ENCODE data around the gene CAMTA2.

Gene CAMTA2

DNA sequence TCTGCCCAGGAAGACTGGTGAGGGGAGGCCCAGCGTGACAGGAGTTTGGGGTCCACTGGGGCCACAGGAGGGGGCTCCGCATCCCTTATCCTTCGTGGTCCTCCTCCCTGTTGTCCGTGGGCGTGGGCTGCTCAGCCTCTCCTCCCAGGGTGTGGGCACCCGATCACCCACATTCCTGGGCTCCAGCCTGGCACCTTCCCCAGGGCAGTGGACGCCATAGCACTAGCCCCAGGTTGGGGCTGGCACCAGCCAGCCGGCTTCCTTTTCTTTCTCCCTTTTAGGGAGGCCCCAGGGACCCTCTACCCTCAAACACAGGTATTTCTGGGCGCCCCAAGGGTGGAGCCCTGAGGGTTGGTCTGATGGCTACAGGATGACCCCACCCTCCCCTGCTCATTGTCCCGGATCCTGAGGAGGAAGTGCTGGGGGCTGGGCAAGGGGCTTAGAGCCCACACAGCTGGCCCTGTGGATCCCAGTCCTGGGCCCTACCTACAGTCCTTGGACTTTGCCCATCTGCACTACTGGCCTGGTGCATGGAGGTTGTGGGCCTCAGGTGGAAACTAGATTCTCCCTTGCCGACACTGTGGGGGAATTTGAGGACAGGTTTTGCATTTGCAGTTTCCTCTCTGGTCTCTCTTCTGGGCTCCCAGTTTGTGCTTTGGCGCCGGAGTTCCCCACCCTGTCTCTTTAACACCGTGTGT, 11.4 kb upstream of the CAMTA2 start:
- DNase-seq: peak; percentile 56

DNA sequence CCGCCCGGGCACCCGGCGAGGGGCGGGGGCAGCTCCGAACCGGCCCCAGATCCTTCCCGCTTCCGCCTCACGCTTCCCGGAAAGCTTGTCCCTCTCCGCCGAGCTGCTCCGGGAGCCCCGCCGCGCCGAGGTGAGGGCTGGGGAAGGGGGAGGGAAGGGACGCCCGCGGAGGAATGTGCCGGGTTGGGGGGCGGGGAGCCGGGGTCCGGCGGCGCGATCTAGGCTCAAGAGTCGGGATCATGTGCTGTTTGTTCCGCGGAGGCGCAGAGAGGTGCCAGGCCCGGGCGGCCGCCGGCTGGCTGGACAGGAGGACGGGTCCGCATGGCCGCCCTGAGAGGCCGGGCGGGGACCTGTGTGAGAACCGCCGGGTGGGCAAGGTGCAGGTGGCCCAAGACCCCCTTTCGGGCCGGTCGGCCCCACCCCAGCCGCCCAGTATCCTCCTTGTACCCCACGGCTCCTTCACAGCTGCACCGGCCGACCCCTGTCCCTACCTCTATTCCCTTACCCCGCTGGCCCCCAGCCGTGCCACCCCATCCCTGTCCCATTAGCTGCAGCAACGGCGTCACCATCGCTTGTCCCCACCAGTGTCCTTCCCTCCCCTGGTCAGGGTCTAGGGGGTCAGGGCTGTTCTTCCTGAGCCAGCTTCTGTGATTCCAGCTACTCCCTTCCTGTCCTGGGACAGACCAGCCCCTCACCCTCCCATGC, 10.7 kb upstream of the CAMTA2 start:
- peak; percentile 81 for DNase-seq

DNA sequence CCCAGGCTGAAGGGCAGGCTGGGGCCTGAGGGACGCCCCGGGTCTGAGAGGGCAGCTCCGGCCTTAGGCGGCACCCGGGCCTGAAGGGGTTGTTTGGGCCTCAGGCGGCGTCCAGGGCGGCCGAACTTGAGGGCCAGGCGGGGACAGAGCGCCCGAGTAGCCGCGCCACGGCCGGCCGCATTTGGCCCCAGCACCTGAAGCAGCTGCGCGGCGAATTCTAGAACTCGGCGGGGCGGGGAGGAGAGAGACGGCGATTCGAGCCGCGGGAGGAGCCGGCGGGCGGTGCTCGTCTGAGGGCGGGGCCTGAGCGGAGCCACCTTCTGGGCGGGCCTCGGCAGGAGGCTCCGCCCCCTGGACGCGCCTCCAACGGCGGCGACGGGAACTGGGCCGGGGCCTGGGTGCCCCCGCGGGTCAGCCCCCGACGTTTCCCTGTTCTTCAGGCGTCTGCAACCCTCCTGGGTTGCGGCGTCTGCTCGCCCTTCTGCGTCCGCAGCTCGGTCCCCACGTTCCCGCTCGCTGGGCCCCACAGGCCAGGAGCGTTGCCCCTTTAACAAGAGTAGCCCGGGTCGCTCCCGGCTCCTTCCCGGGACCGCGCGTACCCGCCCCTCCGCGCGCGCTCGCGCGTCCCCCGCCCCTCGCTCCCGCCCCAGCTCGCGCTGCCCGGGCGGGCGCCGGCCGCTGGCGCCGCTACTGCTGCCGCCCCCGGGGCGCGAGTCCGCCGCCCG, 10.0 kb upstream of the CAMTA2 start, which contains the start of the genes INCA1 and KIF1C:
INCA1 (minus strand) TSS at position 221 of the 725 bp plus-strand sequence. CDS start 3,085 bp downstream, outside the sequence.
KIF1C (plus strand) TSS at position 649 of the 725 bp plus-strand sequence. CDS start 2,297 bp downstream, outside the sequence.
- peak; percentile 97 for DNase-seq

DNA sequence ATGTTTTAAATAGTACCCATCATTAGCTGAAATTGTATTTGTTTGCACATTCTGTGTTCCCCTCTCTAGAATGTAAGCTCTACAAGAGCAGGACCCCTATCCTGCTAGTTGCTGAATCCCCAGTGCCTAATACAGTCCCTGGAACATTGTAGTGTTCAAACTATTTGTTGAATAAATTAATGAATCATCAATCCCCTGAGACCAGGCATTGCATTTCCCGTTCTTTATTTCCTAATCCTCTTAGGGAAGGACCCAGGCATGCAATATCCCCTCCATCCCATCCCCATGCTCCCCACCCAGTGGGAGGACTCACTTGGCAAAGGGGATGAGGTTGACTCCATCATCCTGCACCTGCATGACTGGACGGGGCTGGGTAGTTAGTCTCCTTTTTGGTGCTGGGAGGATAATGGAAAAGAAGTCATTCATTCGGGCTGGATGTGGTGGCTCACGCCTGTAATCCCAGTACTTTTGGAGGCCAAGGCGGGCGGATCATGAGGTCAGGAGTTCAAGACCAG, 6.7 kb upstream of the CAMTA2 start:
- DNase-seq: peak; percentile 34

DNA sequence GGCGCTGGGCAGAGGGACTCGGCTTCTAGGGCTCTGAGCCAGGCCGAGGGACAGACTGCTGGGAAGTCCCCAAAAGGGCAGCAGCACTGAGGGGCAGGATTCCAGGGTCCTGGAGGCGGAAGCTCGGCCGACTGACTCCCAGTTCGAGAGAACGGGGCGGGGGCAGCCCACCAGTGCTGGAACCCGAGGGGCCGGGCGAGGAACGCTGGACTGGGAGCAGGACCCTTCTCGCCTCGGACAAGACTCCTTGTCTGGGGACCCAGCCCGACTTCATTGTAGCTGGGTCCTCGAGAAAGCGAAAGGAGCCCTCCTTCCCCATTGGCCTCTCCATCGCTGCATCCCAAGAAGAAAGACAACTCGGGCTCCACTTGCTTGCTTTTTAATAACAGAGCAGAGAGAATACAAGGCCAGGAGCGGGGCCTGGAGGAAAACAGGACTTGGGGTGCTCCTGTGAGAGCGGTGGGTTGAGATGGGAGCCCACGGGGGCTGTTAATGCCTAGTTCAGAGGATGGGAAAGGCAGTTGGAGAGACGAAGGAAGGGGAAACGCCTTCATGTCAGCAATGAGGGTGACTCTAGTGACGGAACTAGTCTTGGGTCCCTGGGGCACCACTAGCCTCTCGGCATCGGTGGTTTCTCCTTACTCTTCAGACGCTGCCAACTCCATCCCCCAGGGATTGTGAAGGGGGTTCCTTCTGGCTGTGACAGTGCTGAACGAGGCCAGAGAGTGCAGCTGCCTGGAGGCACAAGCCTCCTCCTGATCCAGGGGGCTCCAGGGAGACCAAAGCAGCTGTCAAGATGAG, 492 bp upstream of the CAMTA2 start:
- no peak for DNase-seq

DNA sequence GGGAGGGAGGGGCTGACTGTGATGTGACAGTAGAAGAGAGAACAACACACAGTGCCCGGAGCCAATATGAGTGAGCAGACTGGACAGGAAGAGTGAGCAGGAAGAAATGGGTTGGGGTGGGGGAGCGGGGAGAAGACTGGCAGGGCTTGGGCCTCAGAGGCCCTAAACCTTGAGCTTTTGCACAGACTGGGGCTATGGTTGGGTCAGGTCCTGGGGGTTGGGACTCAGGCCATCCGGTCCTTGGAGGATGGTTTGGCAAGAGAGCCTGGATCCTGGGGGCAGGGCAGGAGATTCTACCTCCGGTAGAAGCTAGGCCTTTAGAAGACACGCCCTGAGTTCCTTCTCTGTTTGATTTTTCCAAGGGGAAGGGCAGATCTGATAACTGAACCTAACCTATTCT, 1.1 kb downstream of the CAMTA2 start:
- no peak for DNase-seq

DNA sequence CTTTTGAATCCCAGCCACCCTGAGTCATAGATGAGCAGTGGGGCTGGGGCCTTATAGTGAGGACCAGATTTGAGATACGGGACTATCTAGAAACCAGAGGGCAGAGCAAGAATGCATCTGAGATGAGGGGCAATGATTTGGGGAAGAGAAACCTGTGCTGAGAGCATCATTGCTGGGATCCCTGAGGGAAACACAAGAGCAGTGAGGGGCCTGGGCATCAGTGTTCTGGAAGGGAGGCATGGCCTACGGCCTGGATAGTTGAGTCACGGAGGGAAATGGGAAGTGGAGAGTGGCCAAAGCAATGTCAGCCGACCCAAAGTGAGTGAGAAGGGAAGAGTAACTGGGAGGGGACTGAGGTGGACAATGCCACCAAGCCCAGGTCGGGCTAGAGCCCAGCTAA, 5.2 kb downstream of the CAMTA2 start:
- DNase-seq: peak; percentile 32

DNA sequence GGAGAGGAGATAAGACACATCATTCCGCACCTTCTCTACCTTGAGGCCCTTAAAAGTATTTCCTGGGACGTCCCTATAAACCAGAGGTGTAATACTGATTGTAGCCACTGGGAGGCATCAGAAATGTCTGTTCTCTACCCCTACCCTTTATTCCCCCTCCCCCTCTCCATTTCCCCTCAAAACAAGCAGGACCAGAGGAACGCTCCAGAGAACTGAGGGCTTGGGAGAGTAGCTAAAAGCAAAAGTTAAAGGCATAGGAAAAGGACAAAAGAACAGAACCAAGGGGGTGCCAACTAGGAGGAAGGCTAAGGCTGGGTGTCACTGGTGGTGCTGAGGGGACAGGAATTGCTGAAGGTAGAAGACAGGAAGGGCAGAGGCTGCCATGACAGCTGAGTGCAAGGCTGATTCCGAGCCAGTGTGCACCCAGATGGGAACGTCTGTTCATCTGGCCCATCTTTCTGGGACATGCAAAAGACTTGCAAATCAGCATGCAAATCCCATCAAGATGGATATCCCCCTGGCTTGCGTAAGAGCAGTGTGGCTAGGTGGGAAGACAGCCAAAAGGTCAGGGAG, 6.7 kb downstream of the CAMTA2 start:
- DNase-seq: peak; percentile 80

DNA sequence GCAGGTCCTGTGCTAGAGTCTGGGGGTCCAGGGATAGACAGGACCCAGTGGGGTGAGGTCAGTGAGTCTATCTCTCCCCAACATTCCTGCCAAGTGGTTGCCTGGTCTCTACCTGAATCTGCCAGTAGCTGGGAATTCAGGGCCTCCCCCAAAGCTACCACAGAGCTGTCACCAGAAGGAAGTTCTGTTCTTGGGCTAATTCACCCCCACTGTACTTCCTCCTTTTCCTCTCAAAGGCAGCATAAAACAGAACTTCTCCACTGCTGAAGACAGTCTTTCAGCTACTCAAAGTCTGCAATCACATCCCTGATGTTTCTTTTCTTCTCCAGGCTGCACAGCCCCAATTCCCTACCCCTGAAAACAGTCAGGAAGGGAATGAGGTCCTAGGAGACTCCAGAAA, 8.7 kb downstream of the CAMTA2 start:
- no peak for DNase-seq

DNA sequence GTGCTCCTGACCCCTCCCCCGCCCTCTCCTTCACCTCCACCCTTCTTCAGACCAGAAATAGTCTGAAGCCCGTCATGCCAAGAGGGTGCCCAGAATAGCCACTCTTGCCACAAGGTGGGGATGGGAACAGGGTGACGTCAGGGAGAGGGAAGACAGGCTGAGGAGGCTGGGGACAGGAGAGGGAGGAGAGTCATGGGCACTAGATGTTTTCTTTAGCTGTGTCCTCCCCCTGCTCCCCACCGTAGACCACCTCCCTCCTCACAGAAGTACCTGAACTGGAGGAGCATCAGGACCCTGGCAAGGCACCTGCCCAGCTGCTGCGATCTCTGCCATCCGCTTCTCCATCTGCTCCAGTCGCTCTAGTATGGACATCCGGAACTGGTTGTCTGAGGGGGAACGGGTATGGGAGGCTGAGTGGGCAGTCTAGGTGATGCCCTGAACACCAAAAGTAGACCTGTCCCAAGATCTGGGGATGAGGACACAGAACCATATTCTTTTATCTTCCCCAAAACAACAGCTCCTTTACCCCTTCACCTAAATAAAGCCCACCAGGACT, 13.3 kb downstream of the CAMTA2 start:
- no peak for DNase-seq

DNA sequence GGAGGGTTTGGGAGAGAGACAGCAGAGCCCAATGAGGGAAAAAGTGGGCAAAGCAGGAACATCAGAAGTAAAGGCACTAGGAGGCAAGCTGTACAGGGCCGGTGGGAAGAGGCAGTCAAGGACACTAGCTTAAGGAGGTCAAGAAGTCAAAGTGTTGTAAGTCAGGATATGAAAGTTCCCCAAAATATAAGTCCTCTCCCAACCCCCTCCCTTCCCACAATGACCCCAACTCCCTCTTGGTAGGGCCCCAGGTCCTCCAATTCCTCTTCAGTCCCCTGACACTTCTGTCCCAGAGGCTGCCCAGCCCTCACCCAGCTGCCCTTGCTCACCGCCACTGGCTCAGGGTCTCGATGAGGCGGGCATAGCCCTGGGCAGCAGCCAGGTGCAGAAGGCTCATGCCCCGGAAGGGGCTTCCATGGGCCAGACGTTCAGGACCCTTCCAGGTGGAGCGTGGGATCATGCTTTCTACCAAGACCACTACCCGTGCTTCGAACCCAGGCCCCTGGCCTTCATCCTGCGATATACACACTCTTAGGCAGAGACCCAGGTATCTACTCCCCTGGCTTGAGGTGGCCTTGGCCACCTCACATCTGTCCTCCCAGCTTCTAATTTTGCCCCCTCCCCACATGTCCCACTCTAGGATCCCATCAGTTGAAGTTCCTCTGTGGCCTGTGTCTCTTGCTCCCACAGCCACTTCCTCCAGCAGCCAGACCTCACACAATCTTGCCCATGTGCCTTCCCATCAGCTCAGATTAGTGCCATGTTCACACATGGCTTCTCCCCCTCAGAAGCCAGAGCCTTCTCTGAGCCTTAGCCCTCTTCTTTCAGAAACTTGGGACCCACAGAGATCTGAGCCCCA, 14.0 kb downstream of the CAMTA2 start:
- DNase-seq: no peak

DNA sequence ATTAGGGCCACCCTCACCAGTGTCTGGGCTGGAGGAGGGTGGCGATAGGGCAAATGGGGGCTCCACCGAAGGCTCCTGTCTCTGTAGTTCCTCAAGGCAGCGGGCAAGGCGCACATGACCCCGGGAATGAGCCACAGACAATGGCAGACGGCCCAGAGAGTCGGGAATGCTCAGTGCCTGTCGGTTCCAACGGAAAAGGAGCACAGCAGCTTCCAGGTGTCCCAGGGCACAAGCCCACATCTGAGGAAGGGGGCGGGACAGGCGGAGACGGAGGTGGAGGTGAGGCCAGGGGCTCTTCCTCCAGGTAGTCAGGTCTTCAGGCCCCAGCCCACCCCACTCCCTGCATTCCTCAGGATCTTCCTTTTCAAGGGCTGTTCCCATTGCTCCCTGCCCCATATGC, 14.7 kb downstream of the CAMTA2 start:
- DNase-seq: no peak

DNA sequence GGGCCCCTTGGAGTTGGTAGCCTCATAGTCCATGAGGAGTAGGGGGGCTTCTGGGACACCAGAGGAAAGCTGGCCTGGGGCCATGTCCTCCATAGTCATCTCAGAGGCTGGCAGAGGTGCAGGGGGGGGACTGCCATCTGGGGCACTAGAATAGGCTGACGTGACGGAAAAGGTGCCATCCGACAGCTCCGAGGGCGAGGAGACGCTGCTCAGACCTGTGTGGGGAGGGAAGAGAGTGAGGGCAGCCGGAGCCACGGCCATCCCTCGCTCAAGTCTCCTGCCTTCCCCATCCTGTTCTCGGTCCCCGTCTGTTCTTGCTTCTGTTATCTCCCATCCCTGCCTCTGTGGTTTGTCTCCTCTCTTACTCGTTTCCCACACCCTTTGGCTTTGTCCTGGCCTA, 15.2 kb downstream of the CAMTA2 start:
- no peak for DNase-seq

DNA sequence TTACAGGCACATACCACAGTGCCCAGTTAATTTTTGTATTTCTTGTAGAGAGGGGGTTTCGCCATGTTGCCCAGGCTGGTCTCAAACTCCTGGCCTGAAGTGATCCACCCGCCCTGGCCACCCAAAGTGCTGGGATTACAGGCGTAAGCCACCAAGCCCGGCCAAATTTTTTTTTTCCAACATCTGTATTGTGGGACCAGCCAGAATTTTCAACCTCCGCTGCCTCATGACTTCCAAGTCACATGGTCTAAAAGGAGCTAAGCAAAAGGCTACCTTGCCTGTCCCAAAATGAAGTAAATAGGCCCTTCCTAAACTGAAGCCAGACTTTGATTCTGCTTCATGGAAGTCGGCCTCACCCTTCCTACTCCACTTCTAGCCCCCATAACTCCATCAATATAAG, 15.6 kb downstream of the CAMTA2 start:
- no peak for DNase-seq

DNA sequence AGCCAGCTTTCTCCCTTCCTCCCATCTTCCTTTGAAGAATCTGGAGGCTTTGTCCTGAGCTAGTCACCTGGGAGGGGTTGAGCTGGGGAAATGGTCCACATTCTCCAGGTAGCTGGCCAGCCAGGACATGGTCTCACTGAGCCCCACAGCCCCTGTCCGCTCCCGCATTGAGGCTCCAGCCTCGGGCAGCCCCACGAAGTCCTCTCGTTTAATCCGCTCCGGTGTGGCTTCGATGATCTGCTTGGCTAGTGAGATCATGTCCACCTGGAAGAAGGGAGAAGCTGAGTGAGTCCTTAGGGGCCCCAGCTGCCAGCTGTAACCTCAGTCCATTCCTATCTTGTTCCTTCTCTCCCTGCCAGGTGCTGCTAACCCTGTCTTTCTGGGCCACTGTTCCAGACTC, 17.2 kb downstream of the CAMTA2 start:
- no peak for DNase-seq

DNA sequence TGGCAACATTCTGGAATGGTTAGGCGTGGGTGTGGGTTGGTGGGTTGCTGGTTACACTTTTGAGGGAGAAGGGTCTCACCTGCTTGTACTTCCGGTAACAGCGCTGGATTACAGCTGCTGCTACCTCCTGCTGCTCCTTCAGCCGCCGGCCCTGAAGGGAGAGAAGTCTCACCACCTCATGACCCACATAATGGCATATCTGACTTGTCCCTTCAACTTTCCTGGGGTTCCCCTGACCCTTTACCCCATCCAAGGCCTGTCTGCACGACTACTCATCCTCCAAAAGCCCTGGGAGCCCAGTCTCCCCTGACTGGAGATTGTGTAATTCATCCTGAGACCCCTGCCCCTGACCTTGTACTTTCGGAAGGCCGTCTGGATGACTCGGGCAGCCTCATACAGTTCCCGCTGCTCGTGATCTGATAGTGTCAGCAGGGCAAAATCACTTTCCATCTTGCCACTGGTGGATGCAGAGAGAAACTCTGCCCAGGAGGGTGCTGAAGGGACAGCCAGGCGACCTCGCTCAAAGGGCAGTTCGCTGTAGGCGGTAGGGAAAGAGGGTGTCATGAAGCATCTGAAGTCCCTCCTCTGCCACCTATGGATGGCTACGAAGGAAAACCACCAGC, 17.8 kb downstream of the CAMTA2 start:
- no peak for DNase-seq

DNA sequence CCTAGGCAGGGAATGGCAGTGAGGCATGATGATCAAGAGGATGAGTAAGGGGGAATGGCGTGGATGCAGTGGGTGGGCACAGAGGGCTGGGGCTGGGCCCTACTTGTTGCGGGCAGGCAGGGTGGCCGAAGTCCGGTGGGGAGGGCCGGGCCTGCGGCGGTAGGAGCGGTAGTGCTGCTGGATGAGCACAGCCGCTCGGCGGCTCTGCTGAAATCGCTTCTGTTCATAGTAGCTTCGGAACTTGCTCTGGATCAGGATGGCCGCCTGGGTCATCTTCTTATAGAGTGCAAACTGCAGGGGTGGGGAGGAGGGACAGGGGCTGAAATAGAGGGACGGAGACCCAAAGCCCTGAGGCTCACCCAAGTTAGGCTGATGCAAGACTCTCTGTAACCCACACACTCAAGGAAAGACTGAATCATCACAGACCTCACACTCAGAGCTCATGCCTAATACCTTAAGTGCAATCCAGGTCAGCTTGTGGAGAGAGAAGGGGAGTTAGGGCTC, 18.4 kb downstream of the CAMTA2 start:
- peak; percentile 90 for DNase-seq

DNA sequence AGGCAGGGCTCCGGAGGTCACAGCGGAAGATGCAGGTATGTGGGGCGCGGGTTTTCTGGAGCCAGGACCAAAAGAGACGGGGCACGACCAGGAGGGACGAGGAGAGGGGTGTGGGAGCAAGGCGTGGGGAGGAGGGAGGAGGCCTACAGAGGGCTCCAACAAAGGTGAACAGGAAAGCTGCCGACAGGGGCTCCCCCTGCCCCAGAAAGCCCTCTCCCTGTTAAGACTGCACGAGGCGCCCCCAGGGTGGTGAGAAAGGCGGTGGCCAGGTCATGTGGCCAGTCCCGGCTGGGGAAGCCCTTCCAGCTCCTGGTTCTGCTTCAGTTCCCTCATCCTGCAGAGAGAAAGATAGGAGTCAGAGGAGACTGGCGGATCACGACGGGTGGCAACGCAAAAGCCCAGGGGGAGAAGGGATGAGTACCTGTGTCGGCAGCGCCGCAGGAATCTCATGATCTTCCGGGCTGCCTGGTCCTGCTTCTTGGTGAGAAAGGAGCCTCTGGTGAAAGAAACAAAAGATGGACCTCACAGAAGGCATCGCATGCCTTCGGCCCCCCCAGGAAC, 18.9 kb downstream of the CAMTA2 start:
- no peak for DNase-seq

DNA sequence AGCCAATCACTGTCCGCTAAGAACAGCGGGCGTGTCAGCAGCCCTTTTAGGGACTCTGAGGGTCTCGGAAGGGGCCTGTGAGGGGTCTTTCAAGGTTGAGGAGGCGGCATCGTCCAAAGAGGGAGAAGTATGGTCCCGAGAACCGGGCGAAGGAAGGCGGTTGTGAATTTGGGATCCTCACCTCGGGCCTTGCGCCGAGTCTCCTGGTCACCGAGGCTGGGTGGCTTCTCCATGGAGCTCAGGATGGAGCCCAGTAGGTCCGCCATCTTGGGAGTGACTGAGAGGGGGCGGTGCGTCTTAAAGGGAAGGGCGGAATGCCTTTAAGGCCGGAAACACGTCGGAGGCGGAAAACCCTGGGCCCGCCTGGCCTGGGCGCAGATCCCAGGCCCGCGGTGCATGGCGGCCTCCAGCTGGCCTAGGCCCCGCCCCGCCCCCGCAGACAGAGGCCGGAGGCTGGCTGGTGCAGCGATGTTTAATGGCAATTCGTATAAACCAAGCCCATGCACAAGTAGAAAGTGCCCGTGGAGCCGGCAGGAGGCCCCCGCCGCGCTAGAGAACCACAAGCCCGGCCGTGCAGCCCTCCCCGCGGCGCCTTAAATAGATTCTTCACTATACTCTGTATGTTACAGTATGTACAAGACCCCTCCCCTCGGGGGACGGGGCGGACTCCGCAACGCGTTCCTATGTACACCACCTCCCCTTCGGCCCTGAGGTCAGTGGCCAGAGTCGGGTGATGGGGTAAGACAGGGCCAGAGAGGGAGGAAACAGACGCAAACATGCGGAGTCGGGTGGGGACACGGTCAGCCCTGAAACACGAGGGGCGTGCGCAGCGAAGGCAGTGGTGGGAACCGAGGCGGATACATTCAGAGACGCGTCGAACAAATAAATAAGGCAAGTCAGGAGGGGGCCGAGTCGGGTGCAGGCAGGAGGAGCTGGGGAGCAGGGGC, 19.7 kb downstream of the CAMTA2 start, which contains the start of gene SPAG7:
SPAG7 (minus strand) TSS at position 279 of the 947 bp plus-strand sequence; CDS start at position 266, 13 bp downstream.
- peak; percentile 99 for DNase-seq
